Stomach (tissue), 4 donors: ENCODE measurements around the gene MTCH2.

ENCODE experiments used
- CTCF ChIP-seq, 7 experiments: fragments of 450-650 bp in 4 of 7; fragments of 200-600 bp in 3 of 7; sonication (generic) in 3 of 7; IDR thresholded peaks; one replicate each; pipeline ENCODE4 v1.5.1; 2016 to 2019; ENCODE audit warnings: antibody characterized with exemption in 7 of 7, control low read depth in 2 of 7, mild to moderate bottlenecking in 1 of 7
- EP300 ChIP-seq: sonication (generic); formaldehyde crosslinking; IDR thresholded peaks from one replicate; pipeline ENCODE4 v1.6.1; 2017; ENCODE audit warnings: antibody characterized with exemption
- POLR2A ChIP-seq, 4 donors: fragments of 450-650 bp; IDR thresholded peaks; one replicate each; pipeline ENCODE4 v1.6.1; 2016; ENCODE audit warnings: antibody characterized with exemption in 4 of 4, control low read depth in 2 of 4, mild to moderate bottlenecking in 1 of 4, moderate library complexity in 1 of 4
- POLR2AphosphoS5 ChIP-seq, 3 donors: sonication (generic); formaldehyde crosslinking; IDR thresholded peaks; one replicate each; pipeline ENCODE4 v1.6.1; 2016; ENCODE audit warnings: antibody characterized with exemption in 3 of 3

GRCh38 chr11:47591764-47592163 lies 50.6 kb downstream of the MTCH2 start:
- TF ChIP-seq CTCF (IDR thresholded peaks at IDR 0.05), result no peak
- TF ChIP-seq POLR2AphosphoS5 (IDR thresholded peaks at IDR 0.05), result no peak
- TF ChIP-seq POLR2A (IDR thresholded peaks at IDR 0.05), result no peak
- no peak for TF ChIP-seq EP300
